Measurements from ENCODE around the gene PHLDA1. TPM values are rescaled to one million over a fixed set of nuclear protein-coding genes. Genes with fewer than 3 reads are reported as not detected.

Gene PHLDA1
- total RNA-seq, 1 experiment from 2014 or later: 46.2 TPM

DNA sequence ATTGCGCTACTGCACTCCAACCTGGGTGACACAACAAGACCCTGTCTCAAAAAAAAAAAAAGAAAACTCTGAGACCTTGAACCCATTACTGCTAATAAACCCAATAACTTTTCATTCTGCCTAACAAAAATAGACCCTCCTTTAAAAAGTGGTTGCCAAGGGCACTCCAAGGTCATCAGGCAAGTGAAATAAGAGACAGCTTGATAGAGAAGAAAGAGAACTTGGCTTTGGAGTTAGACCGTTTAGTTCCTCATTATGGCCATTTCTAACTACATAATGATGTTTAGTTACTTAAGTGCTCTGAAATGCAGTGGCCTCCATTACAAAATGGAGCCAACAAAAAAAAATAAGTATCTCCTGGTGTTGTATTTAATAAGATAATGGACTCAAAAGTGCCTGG lies 55.9 kb downstream of the PHLDA1 start:
- Mint-ChIP-seq H3K4me1 (ENCODE audit: low read depth, unreplicated experiment) (peaks cover 35% of the 10 kb centered on the region), H3K4me3 (ENCODE audit: unreplicated experiment) (no peak overlapping the region), H3K27me3 (ENCODE audit: insufficient read depth, unreplicated experiment) (no peaks in the 10 kb centered on the region), H3K27ac (ENCODE audit: unreplicated experiment) (peak overlapping the region; percentile 92), H3K9me3 (ENCODE audit: unreplicated experiment) (no peaks in the 10 kb centered on the region), H3K36me3 (ENCODE audit: insufficient read depth, unreplicated experiment) (peaks cover 8% of the 10 kb centered on the region)
- Histone ChIP-seq H3K9me3 (no peaks in the 10 kb centered on the region), H3K36me3 (ENCODE audit: control insufficient read depth, insufficient read depth, low read length) (no peaks in the 10 kb centered on the region), H3K4me1 (peaks cover 65% of the 10 kb centered on the region), H3K4me3 (ENCODE audit: low read depth, low read length) (no peak overlapping the region), H3K27me3 (replicated peaks; ENCODE audit: control insufficient read depth, insufficient read depth, low read length) (no peaks in the 10 kb centered on the region)
- CTCF ChIA-PET: no interaction called here
- POLR2A ChIA-PET: interaction anchor here (0.7 kb wide), 1 partner anchor 110 kb away, joined by 4 read pairs; no protein-coding TSS in a partner anchor
- no peak for DNase-seq
- no TSS peak for BruUV-seq (replicated peaks)
- TF ChIP-seq, protein P1, sequence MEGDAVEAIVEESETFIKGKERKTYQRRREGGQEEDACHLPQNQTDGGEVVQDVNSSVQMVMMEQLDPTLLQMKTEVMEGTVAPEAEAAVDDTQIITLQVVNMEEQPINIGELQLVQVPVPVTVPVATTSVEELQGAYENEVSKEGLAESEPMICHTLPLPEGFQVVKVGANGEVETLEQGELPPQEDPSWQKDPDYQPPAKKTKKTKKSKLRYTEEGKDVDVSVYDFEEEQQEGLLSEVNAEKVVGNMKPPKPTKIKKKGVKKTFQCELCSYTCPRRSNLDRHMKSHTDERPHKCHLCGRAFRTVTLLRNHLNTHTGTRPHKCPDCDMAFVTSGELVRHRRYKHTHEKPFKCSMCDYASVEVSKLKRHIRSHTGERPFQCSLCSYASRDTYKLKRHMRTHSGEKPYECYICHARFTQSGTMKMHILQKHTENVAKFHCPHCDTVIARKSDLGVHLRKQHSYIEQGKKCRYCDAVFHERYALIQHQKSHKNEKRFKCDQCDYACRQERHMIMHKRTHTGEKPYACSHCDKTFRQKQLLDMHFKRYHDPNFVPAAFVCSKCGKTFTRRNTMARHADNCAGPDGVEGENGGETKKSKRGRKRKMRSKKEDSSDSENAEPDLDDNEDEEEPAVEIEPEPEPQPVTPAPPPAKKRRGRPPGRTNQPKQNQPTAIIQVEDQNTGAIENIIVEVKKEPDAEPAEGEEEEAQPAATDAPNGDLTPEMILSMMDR (IDR thresholded peaks at IDR 0.05; ENCODE audit: insufficient read depth in 1 of 2, low read depth in 1 of 2, low read length in 1 of 2, severe bottlenecking in 1 of 2, unreplicated experiment in 1 of 2): no peak
- intact Hi-C loops (cut with micrococcal nuclease; ENCODE audit: unreplicated experiment): no loop called here

Other genes starting within 250 kb of the PHLDA1 start
- gene NAP1L1, start 52.9 kb upstream of the PHLDA1 start, total RNA-seq (2022): 696 and 711 TPM in 2 replicates